Right kidney (tissue), 1 donor: ENCODE data around the gene SLC35C1.
A peak's percentile ranks its signal among the peaks of the same experiment; 100 is the strongest.
"Not testable (repeated sequence)": the region's sequence is repeated elsewhere in the genome, so short reads cannot be mapped to it uniquely, and the experiment has no call there.

Experiments
- DNase-seq: peaks from one replicate; pipeline ENCODE4 v3.0.0-alpha.2; 2016

SLC35C1 gene

DNA sequence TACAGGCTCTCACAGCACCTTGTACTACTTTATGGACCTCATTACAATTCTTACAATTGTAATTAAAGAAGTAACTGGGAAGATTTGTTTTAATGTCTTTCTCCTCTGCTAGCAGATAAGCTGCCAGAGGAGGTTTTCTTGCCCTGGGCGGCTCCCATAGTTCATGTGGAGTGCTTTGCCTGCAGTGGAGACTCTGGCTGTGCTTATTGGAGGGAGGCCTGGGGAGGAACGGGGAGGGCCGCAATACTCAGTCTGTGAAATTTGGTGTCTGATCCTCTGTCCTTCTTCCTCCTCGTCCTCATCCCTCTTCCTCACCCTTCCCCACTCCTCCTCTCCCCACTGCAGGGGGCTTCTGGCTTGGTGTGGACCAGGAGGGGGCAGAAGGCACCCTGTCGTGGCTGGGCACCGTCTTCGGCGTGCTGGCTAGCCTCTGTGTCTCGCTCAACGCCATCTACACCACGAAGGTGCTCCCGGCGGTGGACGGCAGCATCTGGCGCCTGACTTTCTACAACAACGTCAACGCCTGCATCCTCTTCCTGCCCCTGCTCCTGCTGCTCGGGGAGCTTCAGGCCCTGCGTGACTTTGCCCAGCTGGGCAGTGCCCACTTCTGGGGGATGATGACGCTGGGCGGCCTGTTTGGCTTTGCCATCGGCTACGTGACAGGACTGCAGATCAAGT, 5.6 kb downstream of the SLC35C1 start:
- DNase-seq, result no peak

DNA sequence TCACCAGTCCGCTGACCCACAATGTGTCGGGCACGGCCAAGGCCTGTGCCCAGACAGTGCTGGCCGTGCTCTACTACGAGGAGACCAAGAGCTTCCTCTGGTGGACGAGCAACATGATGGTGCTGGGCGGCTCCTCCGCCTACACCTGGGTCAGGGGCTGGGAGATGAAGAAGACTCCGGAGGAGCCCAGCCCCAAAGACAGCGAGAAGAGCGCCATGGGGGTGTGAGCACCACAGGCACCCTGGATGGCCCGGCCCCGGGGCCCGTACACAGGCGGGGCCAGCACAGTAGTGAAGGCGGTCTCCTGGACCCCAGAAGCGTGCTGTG, 6.1 kb downstream of the SLC35C1 start:
- DNase-seq, result no peak

DNA sequence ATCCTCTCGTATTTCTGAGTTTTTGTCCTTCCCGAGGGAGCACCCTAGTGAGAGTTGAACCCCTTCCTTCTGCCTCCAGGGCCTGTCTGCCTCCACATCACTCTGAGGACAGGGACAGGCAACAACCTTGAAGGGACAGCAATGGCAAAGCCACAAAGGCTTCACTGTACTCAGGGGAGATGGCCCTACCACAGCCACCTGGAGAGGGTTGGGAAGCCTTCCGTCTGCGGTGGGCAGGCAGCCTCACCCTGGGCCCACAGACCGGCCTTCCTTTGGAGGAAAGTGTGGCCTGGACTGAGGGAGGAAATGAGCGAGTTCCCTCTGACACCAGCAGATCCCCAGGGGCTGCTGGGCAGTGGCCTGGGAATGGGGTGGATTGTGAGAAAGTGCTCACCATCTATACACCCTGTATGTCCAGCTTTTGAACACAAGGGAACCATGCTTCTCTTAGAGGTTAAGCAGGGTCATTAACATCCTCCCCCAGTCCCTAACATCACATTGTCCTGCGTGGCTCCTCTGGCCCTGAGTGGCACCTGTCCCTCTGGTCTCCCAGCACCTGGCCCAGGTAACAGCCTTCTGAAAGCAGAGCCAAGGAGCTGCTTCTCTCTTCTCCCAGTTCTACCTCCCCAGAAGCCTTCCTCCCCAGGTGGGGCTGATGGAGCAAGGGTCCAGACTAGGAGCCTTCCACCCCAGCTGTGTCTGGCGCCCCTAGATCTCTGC, 6.8 kb downstream of the SLC35C1 start:
- no peak for DNase-seq

- no peak for DNase-seq
Observed at GRCh38 chr11:45812581-45813548, 7.9 kb downstream of the SLC35C1 start.

GRCh38 chr11:45815747-45816146, 10.8 kb downstream of the SLC35C1 start:
- DNase-seq, result no peak

- DNase-seq, result no peak
Observed at GRCh38 chr11:45816614-45817013, 11.7 kb downstream of the SLC35C1 start.

DNA sequence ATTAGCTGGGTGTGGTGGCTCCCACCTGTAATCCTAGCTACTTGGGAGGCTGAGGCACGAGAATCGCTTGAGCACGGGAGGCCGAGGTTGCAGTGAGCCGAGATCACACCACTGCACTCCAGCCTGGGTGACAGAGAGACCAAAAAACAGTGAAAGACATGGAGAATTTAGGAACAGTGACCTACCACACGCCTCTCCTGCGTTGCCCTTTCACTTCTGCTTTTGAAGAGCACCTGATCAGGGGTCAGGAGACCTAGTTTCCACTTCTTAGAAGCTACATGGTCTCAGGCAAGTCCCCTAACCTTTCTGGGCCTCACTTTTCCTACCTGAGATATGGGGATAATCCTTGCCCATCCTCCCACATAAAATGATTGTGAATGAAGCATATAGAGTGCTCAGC, 12.2 kb downstream of the SLC35C1 start:
- DNase-seq, result no peak

- no peak for DNase-seq
Observed at GRCh38 chr11:45818961-45819605, 14.1 kb downstream of the SLC35C1 start.

GRCh38 chr11:45820211-45820857, 15.4 kb downstream of the SLC35C1 start:
- no peak for DNase-seq

- DNase-seq, result not testable (repeated sequence)
Observed at GRCh38 chr11:45826492-45826891, 21.5 kb downstream of the SLC35C1 start.

DNA sequence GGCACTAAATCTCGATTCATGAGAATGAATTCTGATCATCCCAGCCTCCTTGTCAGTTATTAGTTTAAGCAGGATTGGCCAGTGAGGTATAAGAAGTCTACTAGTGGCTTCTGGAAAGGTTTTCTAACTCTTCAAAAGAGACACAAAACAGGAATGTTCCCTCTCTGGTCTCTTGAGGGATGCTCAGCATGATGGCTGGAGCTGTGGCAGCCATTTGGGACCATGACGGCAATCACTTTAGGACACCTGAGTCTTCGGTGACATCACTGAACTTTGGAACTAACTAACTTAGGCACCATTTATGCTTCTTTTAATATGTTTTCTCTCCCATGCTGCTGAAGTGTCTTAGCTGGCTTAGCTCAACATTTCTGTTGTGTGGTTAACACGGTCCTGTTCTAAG, 22.2 kb downstream of the SLC35C1 start:
- no peak for DNase-seq

DNA sequence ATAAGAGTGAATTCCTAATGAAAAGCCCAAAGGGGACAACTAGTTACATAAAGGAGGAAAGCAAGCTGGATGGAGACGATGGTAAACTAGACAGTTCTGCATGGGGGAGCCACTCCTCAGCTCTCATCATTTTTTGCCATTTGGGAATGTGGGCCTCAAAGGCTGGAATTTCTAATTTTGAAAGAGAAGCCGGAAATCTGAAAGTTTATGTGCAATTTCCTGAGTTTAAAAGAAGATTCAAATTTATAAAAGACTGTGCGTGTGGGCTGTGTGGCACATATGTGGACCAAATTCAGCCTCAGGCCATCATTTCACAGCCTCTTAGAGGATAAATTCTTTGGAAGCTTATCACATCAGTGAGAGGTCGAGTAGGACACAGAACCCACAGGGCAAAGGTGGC, 24.0 kb downstream of the SLC35C1 start:
- no peak for DNase-seq

DNA sequence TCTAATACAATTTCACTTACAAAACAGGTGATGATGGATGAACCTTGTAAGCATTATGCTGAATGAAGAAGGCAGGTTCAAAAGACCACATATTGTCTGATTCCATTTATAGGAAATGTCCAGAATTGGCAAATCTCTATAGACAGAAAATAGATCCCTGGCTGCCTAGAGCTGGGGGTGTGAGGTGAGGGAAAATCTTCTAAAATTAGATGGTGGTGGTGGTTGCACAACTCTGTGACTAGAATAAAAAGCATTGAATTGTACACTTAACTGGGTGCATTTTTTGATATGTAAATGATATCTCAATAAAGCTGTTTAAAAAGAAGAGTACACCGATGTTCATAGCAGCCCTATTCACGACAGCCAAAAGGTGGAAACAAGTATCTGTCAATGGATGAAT, 25.6 kb downstream of the SLC35C1 start:
- no peak for DNase-seq

GRCh38 chr11:45832811-45833441, 28.0 kb downstream of the SLC35C1 start:
- DNase-seq, result no peak

GRCh38 chr11:45833761-45834160, 28.8 kb downstream of the SLC35C1 start:
- DNase-seq, result no peak

DNA sequence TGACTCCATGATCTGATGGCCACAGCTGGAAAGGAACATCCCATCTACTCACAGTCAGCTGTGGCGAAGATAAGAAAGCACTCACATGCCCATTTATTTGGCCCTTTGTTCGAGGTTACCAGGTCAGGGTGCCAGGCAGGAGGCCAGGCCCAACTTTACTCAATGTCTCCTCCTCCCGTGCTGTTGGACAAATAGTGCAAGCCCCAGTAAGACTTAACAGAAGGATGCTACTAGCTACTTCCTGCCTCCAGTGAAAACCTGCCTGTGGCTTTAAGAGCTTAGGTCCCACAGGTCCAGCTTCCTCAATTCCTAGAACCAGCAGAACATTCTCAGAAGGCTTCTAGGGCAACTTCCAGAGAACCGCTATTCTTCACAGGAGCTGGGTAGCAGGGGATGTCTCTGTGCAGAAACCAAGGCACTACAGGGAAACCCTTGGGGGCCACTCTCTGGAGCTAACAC, 29.4 kb downstream of the SLC35C1 start:
- DNase-seq, result no peak

DNA sequence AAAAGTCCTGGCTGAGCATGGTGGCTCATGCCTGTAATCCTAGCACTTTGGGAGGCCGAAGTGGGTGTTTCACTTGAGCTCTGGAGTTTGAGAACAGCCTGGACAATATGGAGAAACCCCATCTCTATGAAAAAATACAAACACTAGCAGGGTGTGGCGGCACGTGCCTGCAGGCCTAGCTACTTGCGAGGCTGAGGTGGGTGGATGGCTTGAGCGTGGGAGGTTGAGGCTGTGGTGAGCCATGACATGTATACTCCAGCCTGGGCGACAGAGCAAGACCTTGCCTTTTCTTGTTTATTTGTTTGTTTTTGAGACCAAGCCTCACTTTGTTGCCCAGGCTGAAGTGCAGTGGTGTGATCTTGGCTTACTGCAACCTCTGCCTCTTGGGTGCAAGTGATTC, 34.3 kb downstream of the SLC35C1 start:
- no peak for DNase-seq

DNA sequence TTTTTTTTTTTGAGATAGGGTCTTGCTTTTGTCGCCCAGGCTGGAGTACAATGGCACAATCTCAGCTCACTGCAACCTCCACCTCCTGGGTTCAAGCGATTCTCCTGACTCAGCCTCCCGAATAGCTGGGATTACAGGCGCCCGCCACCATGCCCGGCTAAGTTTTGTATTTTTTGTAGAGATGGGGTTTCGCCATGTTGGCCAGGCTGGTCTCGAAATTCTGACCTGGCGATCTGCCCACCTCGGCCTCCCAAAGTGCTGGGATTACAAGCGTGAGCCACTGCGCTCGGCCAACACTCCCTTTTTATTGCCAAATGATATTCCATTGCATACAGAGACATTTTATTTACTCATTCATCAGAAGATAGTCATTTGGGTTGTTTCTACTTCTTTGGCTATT, 35.3 kb downstream of the SLC35C1 start:
- DNase-seq, result not testable (repeated sequence)

GRCh38 chr11:45843158-45843924, 38.4 kb downstream of the SLC35C1 start:
- DNase-seq, result peak; percentile 77

- no peak for DNase-seq
Observed at GRCh38 chr11:45844822-45845578, 40.1 kb downstream of the SLC35C1 start.
